Measurements from ENCODE around the gene YTHDC2.

DNA sequence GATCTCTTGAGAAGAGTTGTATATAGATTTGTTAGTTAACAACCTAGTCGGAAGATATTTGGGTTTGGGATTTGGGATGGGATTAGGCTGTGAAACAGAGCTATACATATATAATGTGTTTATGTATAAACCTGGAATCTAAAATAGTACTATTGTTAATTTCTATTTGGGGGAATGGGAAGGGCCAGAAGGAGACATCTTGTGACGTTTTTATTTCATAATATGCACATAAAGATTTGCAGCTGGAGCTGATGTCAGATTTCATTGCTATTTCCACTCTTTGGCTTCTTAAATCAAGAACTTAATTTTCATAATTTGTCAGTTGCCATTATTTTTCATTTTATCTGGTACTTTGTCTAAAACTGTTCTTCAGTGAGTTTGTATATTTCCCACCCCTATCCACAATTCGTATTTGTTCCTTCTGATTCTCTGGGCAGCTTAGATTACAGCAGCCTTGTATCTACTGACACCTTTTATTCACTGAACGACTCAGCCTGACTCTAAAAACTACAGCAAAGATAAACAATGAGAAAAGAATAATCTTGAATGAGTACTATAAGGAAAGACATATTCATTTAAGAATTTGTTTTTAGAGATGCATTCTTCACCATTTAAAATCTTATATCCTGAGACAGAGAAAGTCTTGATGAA, 86.9 kb downstream of the YTHDC2 start:
- TF ChIP-seq, protein P1, sequence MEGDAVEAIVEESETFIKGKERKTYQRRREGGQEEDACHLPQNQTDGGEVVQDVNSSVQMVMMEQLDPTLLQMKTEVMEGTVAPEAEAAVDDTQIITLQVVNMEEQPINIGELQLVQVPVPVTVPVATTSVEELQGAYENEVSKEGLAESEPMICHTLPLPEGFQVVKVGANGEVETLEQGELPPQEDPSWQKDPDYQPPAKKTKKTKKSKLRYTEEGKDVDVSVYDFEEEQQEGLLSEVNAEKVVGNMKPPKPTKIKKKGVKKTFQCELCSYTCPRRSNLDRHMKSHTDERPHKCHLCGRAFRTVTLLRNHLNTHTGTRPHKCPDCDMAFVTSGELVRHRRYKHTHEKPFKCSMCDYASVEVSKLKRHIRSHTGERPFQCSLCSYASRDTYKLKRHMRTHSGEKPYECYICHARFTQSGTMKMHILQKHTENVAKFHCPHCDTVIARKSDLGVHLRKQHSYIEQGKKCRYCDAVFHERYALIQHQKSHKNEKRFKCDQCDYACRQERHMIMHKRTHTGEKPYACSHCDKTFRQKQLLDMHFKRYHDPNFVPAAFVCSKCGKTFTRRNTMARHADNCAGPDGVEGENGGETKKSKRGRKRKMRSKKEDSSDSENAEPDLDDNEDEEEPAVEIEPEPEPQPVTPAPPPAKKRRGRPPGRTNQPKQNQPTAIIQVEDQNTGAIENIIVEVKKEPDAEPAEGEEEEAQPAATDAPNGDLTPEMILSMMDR (IDR thresholded peaks at IDR 0.05) = no peak
- TF ChIP-seq POLR2A (IDR thresholded peaks at IDR 0.05) = no peak

Data from esophagus squamous epithelium (tissue), 4 donors.